HG02642 (cell line): Measurements from ENCODE around the gene SIDT2.
"Not testable (repeated sequence)": the region's sequence is repeated elsewhere in the genome, so short reads cannot be mapped to it uniquely, and the experiment has no call there.

Experiments
- ATAC-seq: cut with Tn5 transposase; IDR thresholded peaks from one replicate; pipeline ENCODE4 v1.9.1; 2021; ENCODE audit warnings: mild to moderate bottlenecking; ENCODE audit not compliant: unreplicated experiment, poor library complexity

The SIDT2 gene

GRCh38 chr11:117171404-117172061 is 7.0 kb upstream of the SIDT2 start:
- ATAC-seq: no peak

- ATAC-seq: no peak
Measured at GRCh38 chr11:117172724-117173421, 5.7 kb upstream of the SIDT2 start.

- no peak for ATAC-seq
Measured at GRCh38 chr11:117175104-117175503, 3.4 kb upstream of the SIDT2 start.

GRCh38 chr11:117175781-117176180 is 2.8 kb upstream of the SIDT2 start:
- no peak for ATAC-seq

GRCh38 chr11:117176186-117176585 is 2.4 kb upstream of the SIDT2 start:
- ATAC-seq: no peak

- no peak for ATAC-seq
Measured at GRCh38 chr11:117177534-117178209, 871 bp upstream of the SIDT2 start.

GRCh38 chr11:117179048-117179999 is 781 bp downstream of the SIDT2 start:
- ATAC-seq: peak; percentile 36

GRCh38 chr11:117180020-117180419 is 1.5 kb downstream of the SIDT2 start:
- ATAC-seq: no peak

- ATAC-seq: peak; percentile 32
Measured at GRCh38 chr11:117180661-117181585, 2.4 kb downstream of the SIDT2 start.

- ATAC-seq: no peak
Measured at GRCh38 chr11:117181586-117182550, 3.3 kb downstream of the SIDT2 start.

GRCh38 chr11:117182551-117182935 is 4.0 kb downstream of the SIDT2 start:
- ATAC-seq: no peak

GRCh38 chr11:117183178-117183577 is 4.6 kb downstream of the SIDT2 start:
- not testable (repeated sequence) for ATAC-seq

- no peak for ATAC-seq
Measured at GRCh38 chr11:117183724-117184349, 5.3 kb downstream of the SIDT2 start.

GRCh38 chr11:117185736-117186430 is 7.3 kb downstream of the SIDT2 start:
- no peak for ATAC-seq

GRCh38 chr11:117186431-117186761 is 7.9 kb downstream of the SIDT2 start:
- ATAC-seq: no peak

- ATAC-seq: no peak
Measured at GRCh38 chr11:117187007-117187406, 8.5 kb downstream of the SIDT2 start.

- no peak for ATAC-seq
Measured at GRCh38 chr11:117187428-117187798, 8.9 kb downstream of the SIDT2 start.
